GM19324 (cell line): ENCODE measurements around the gene GRAMD4.
"Not testable (repeated sequence)": the region's sequence is repeated elsewhere in the genome, so short reads cannot be mapped to it uniquely, and the experiment has no call there.

ENCODE experiments used
- ATAC-seq: cut with Tn5 transposase; IDR thresholded peaks from one replicate; pipeline ENCODE4 v1.9.1; 2021; ENCODE audit warnings: mild to moderate bottlenecking, moderate library complexity; ENCODE audit not compliant: unreplicated experiment, low FRiP score

The GRAMD4 gene

GRCh38 chr22:46617986-46618647 lies 2.1 kb upstream of the GRAMD4 start:
- no peak for ATAC-seq

GRCh38 chr22:46618667-46619066 lies 1.5 kb upstream of the GRAMD4 start:
- ATAC-seq: no peak

GRCh38 chr22:46619240-46619829 lies 851 bp upstream of the GRAMD4 start:
- no peak for ATAC-seq

GRCh38 chr22:46620588-46621242 lies 529 bp downstream of the GRAMD4 start:
- no peak for ATAC-seq

GRCh38 chr22:46621243-46621930 lies 1.2 kb downstream of the GRAMD4 start:
- ATAC-seq: not testable (repeated sequence)

GRCh38 chr22:46622081-46622521 lies 1.9 kb downstream of the GRAMD4 start:
- ATAC-seq: no peak

GRCh38 chr22:46625113-46625842 lies 5.1 kb downstream of the GRAMD4 start:
- no peak for ATAC-seq

GRCh38 chr22:46625843-46626349 lies 5.7 kb downstream of the GRAMD4 start:
- no peak for ATAC-seq

- ATAC-seq: no peak
Measured at GRCh38 chr22:46626356-46626755, 6.2 kb downstream of the GRAMD4 start.

- no peak for ATAC-seq
Measured at GRCh38 chr22:46626911-46627805, 7.0 kb downstream of the GRAMD4 start.

GRCh38 chr22:46627806-46628482 lies 7.8 kb downstream of the GRAMD4 start:
- no peak for ATAC-seq

GRCh38 chr22:46628756-46629155 lies 8.6 kb downstream of the GRAMD4 start:
- ATAC-seq: no peak

GRCh38 chr22:46629291-46629690 lies 9.1 kb downstream of the GRAMD4 start:
- no peak for ATAC-seq

- ATAC-seq: no peak
Measured at GRCh38 chr22:46631113-46631512, 10.9 kb downstream of the GRAMD4 start.

GRCh38 chr22:46632646-46633249 lies 12.6 kb downstream of the GRAMD4 start:
- ATAC-seq: no peak

GRCh38 chr22:46633334-46633890 lies 13.2 kb downstream of the GRAMD4 start:
- ATAC-seq: no peak

- no peak for ATAC-seq
Measured at GRCh38 chr22:46634011-46634699, 14.0 kb downstream of the GRAMD4 start.
